ENCODE results near the gene DEPDC7.

DEPDC7 gene

DNA sequence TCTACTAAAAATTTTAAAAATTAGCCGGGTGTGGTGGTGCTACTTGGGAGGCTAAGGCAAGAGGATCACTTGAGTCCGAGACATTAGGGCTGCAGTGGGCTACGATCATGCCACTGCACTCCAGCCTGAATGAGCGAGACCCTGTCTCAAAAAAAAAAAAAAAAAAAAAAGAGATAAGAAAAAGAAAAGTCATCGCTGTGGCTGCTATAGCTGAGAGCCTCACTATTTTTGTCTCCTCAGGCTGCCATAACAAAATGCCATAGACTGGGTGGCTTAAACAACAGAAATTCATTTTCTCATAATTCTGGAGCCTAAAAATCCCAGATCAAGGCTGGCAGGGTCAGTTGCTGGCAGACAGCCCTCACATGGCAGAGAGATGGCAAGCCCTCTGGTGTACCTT lies 30.1 kb upstream of the DEPDC7 start:
- Histone ChIP-seq H3K4me3 (ENCODE audit: low read depth, low read length) (no peak overlapping the region), H3K27me3 (replicated peaks) (no peaks in the 10 kb centered on the region), H3K36me3 (replicated peaks) (no peaks in the 10 kb centered on the region), H3K27ac (no peak overlapping the region)
- TF ChIP-seq CTCF (IDR thresholded peaks at IDR 0.05; ENCODE audit: low read depth, low read length, missing control alignments), result no peak
- in situ Hi-C loops (cut with HindIII; ENCODE audit: low pct_ligation_motif_present, low sequenced_read_pairs), result no loop called here
- no peak for DNase-seq

DNA sequence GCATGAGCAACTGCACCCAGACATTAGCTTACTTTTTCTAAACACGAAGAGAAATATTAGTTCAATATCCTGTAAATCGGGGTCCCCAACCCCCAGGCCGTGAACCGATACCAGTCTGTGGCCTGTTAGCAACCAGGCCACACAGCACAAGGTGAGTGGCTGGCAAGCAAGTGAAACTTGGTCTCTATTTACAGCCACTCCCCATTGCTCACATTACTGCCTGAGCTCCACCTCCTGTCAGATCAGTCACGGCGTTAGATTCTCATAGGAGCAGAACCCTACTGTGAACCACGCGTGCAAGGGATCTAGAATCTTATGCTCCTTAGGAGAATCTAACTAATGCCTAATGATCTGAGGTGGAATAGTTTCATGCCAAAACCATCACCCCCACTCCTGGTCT lies 27.8 kb upstream of the DEPDC7 start:
- Histone ChIP-seq H3K36me3 (replicated peaks) (no peaks in the 10 kb centered on the region), H3K27me3 (replicated peaks) (no peaks in the 10 kb centered on the region), H3K27ac (no peak overlapping the region), H3K4me3 (ENCODE audit: low read depth, low read length) (no peak overlapping the region)
- DNase-seq, result no peak
- no peak for TF ChIP-seq CTCF (IDR thresholded peaks at IDR 0.05; ENCODE audit: low read depth, low read length, missing control alignments)
- in situ Hi-C loops (cut with HindIII; ENCODE audit: low pct_ligation_motif_present, low sequenced_read_pairs), result no loop called here

DNA sequence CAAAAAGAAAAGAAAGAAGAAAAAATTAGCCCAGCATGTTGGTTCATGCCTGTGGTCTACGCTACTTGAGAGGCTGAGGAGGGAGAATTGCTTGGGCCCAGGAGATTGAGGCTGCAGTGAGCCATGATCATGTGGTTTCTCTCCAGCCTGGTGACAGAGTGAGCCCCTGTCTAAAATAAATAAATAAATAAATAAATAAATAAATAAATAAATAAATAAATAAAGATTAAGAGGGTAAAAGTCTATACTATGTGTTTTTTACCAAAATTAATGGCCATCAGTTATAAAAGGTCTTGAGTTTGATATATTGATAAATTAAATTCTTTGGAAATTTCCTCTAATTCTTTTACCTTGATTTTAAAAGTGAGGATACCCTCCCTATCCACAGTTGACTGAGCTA lies 25.2 kb upstream of the DEPDC7 start:
- no peak for TF ChIP-seq CTCF (IDR thresholded peaks at IDR 0.05; ENCODE audit: low read depth, low read length, missing control alignments)
- no peak overlapping the region for H3K27ac ChIP-seq
- no peak overlapping the region for H3K4me3 ChIP-seq (ENCODE audit: low read depth, low read length)
- in situ Hi-C loops (cut with HindIII; ENCODE audit: low pct_ligation_motif_present, low sequenced_read_pairs), result no loop called here
- DNase-seq, result no peak
- H3K27me3 ChIP-seq (replicated peaks), result no peaks in the 10 kb centered on the region
- no peaks in the 10 kb centered on the region for H3K36me3 ChIP-seq (replicated peaks)

GRCh38 chr11:32991427-32991826 lies 24.3 kb upstream of the DEPDC7 start:
- no peak overlapping the region for H3K27ac ChIP-seq
- no peaks in the 10 kb centered on the region for H3K36me3 ChIP-seq (replicated peaks)
- H3K27me3 ChIP-seq (replicated peaks), result no peaks in the 10 kb centered on the region
- in situ Hi-C loops (cut with HindIII; ENCODE audit: low pct_ligation_motif_present, low sequenced_read_pairs), result no loop called here
- TF ChIP-seq CTCF (IDR thresholded peaks at IDR 0.05; ENCODE audit: low read depth, low read length, missing control alignments), result no peak
- H3K4me3 ChIP-seq (ENCODE audit: low read depth, low read length), result no peak overlapping the region
- DNase-seq, result no peak

- in situ Hi-C loops (cut with HindIII; ENCODE audit: low pct_ligation_motif_present, low sequenced_read_pairs), result no loop called here
- no peak overlapping the region for H3K27ac ChIP-seq
- no peaks in the 10 kb centered on the region for H3K36me3 ChIP-seq (replicated peaks)
- no peak overlapping the region for H3K4me3 ChIP-seq (ENCODE audit: low read depth, low read length)
- no peaks in the 10 kb centered on the region for H3K27me3 ChIP-seq (replicated peaks)
- no peak for DNase-seq
- TF ChIP-seq CTCF (IDR thresholded peaks at IDR 0.05; ENCODE audit: low read depth, low read length, missing control alignments), result no peak
Observed at GRCh38 chr11:32991898-32992297, 23.8 kb upstream of the DEPDC7 start.

- Histone ChIP-seq H3K27me3 (replicated peaks) (no peaks in the 10 kb centered on the region), H3K4me3 (ENCODE audit: low read depth, low read length) (no peak overlapping the region), H3K27ac (no peak overlapping the region), H3K36me3 (replicated peaks) (no peaks in the 10 kb centered on the region)
- DNase-seq, result peak; percentile 80
- in situ Hi-C loops (cut with HindIII; ENCODE audit: low pct_ligation_motif_present, low sequenced_read_pairs), result no loop called here
- TF ChIP-seq CTCF (IDR thresholded peaks at IDR 0.05; ENCODE audit: low read depth, low read length, missing control alignments), result no peak
Observed at GRCh38 chr11:33000181-33000580, 15.5 kb upstream of the DEPDC7 start.
